ENCODE results near the gene ANAPC15. TPM values are rescaled to one million over a fixed set of nuclear protein-coding genes. Genes with fewer than 3 reads are reported as not detected.

ANAPC15 gene
- polyA plus RNA-seq, 3 donors = 92.6 to 112 (median 94.8) TPM

DNA sequence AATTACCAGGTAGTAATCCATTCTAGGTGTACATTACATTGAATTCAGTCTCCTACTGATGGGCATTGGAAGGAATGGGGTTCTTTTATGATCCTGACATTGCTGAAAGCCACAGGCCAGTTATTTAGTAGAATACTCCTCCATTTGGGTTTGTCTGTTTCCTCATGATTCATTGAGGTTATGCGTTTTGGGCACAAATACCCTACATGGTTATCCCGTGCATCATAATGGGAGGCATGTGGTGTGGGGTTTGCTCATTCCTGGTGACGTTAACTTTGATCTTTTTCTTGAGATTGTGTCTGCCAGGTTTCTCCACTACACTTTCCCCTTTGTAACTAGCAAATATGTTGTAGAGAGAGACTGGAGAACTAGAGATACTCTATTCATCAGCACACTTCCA lies 28.6 kb upstream of the ANAPC15 start:
- H3K4me3 Mint-ChIP-seq = no peak overlapping the region
- peaks cover 40 to 63% of the 10 kb centered on the region in 2 donors for H3K36me3 Mint-ChIP-seq
- Histone ChIP-seq H3K79me2 (ENCODE audit: insufficient read depth, low read length) (peaks cover 40% of the 10 kb centered on the region), H3K27me3 (ENCODE audit: control insufficient read depth in 2 of 2, insufficient read depth in 2 of 2, low read length in 2 of 2) (no peaks in the 10 kb centered on the region), H4K20me1 (ENCODE audit: insufficient read depth, low read length) (no peaks in the 10 kb centered on the region), H3K36me3 (replicated peaks in 1 of 2; ENCODE audit: control insufficient read depth in 1 of 2, insufficient read depth in 2 of 2, low read length in 2 of 2) (peaks cover 38 to 42% of the 10 kb centered on the region in 2 donors), H3K4me1 (ENCODE audit: control insufficient read depth in 1 of 2, insufficient read depth in 2 of 2, low read length in 2 of 2) (peaks cover 71 to 76% of the 10 kb centered on the region in 2 donors), H3K9me3 (replicated peaks in 1 of 2; ENCODE audit: control insufficient read depth in 1 of 2, insufficient read depth in 1 of 2, low read length in 2 of 2) (no peaks in the 10 kb centered on the region), H3K4me3 (replicated peaks in 1 of 3; ENCODE audit: low read depth in 2 of 3, low read length in 3 of 3) (no peak overlapping the region), H3K9ac (ENCODE audit: insufficient read depth, low read length, poor library complexity, severe bottlenecking) (no peak overlapping the region), H3K4me2 (replicated peaks; ENCODE audit: extremely low read depth, low read length, poor library complexity, severe bottlenecking) (no peak overlapping the region), H2AFZ (ENCODE audit: insufficient read depth, low read depth, low read length, poor library complexity, severe bottlenecking) (no peak overlapping the region), H3K27ac (ENCODE audit: low read depth in 1 of 2, low read length in 2 of 2) (peak overlapping the region in 1 of 2 donors; percentile 55)
- intact Hi-C loops (cut with micrococcal nuclease) = loop anchor here in 1 of 2 donors (5.0 kb wide), 1 partner anchor 39 kb away; the partner anchor contains the start of gene LAMTOR1
- DNase-seq = no peak
- H3K4me1 Mint-ChIP-seq = peaks cover 69% of the 10 kb centered on the region
- TF ChIP-seq, protein P1, sequence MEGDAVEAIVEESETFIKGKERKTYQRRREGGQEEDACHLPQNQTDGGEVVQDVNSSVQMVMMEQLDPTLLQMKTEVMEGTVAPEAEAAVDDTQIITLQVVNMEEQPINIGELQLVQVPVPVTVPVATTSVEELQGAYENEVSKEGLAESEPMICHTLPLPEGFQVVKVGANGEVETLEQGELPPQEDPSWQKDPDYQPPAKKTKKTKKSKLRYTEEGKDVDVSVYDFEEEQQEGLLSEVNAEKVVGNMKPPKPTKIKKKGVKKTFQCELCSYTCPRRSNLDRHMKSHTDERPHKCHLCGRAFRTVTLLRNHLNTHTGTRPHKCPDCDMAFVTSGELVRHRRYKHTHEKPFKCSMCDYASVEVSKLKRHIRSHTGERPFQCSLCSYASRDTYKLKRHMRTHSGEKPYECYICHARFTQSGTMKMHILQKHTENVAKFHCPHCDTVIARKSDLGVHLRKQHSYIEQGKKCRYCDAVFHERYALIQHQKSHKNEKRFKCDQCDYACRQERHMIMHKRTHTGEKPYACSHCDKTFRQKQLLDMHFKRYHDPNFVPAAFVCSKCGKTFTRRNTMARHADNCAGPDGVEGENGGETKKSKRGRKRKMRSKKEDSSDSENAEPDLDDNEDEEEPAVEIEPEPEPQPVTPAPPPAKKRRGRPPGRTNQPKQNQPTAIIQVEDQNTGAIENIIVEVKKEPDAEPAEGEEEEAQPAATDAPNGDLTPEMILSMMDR (IDR thresholded peaks at IDR 0.05) = no peak
- WGBS (ENCODE audit: insufficient coverage) = no CpG with 5 or more reads among the region's 3 CpGs
- peaks cover 0 to 2% (median 0%) of the 10 kb centered on the region in 3 donors for H3K27me3 Mint-ChIP-seq (ENCODE audit: low read depth in 3 of 3)
- peak overlapping the region; percentile 23 to 85 (median 70) for H3K27ac Mint-ChIP-seq
- no peaks in the 10 kb centered on the region for H3K9me3 Mint-ChIP-seq

DNA sequence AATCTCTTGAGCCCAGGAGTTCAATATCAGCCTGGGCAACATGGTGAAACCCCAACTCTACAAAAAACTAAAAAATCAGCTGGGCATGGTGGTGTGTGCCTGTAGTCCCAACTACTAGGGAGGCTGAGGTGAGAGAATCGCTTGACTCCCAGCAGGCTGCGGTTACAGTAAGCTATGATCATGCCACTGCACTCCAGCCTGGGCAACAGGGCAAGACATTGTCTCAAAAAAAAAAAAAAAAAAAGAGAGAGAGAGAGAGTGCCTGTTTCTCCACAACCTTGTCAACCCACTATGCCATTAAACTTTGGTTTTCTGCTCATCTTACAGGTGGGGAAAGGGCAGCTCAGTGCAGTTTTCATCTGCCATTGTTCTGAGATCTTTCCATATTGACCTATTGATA lies 28.2 kb upstream of the ANAPC15 start:
- Histone ChIP-seq H3K9ac (ENCODE audit: insufficient read depth, low read length, poor library complexity, severe bottlenecking) (no peak overlapping the region), H3K4me3 (replicated peaks in 1 of 3; ENCODE audit: low read depth in 2 of 3, low read length in 3 of 3) (peak overlapping the region in 1 of 3 experiments; percentile 2), H3K4me1 (ENCODE audit: control insufficient read depth in 1 of 2, insufficient read depth in 2 of 2, low read length in 2 of 2) (peaks cover 75 to 80% of the 10 kb centered on the region in 2 donors), H3K4me2 (replicated peaks; ENCODE audit: extremely low read depth, low read length, poor library complexity, severe bottlenecking) (no peak overlapping the region), H3K27ac (ENCODE audit: low read depth in 1 of 2, low read length in 2 of 2) (peak overlapping the region in 1 of 2 donors; percentile 55), H3K79me2 (ENCODE audit: insufficient read depth, low read length) (peaks cover 44% of the 10 kb centered on the region), H3K36me3 (replicated peaks in 1 of 2; ENCODE audit: control insufficient read depth in 1 of 2, insufficient read depth in 2 of 2, low read length in 2 of 2) (peaks cover 38 to 42% of the 10 kb centered on the region in 2 donors), H4K20me1 (ENCODE audit: insufficient read depth, low read length) (no peaks in the 10 kb centered on the region), H2AFZ (ENCODE audit: insufficient read depth, low read depth, low read length, poor library complexity, severe bottlenecking) (no peak overlapping the region), H3K27me3 (ENCODE audit: control insufficient read depth in 2 of 2, insufficient read depth in 2 of 2, low read length in 2 of 2) (no peaks in the 10 kb centered on the region), H3K9me3 (replicated peaks in 1 of 2; ENCODE audit: control insufficient read depth in 1 of 2, insufficient read depth in 1 of 2, low read length in 2 of 2) (no peaks in the 10 kb centered on the region)
- Mint-ChIP-seq H3K9me3 (no peaks in the 10 kb centered on the region), H3K4me1 (peaks cover 73% of the 10 kb centered on the region), H3K36me3 (peaks cover 40 to 66% of the 10 kb centered on the region in 2 donors), H3K4me3 (no peak overlapping the region), H3K27me3 (ENCODE audit: low read depth in 3 of 3) (peaks cover 0 to 2% (median 0%) of the 10 kb centered on the region in 3 donors), H3K27ac (peak overlapping the region in 6 of 7 donors; percentile 70 to 85 (median 79))
- intact Hi-C loops (cut with micrococcal nuclease) = loop anchor here in 1 of 2 donors (5.0 kb wide), 1 partner anchor 38 kb away; the partner anchor contains the start of gene LAMTOR1
- TF ChIP-seq, protein P1 (IDR thresholded peaks at IDR 0.05) = no peak
- no peak for DNase-seq
- WGBS (ENCODE audit: insufficient coverage) = no CpG with 5 or more reads among the region's 2 CpGs
